Activated CD4-positive, alpha-beta T cell treated with anti-CD3 and anti-CD28 coated beads, Interleukin-2, amount 50 U/mL, for 1 hour (primary cell): ENCODE measurements around the gene AMBRA1.

Experiments used
- DNase-seq: peaks from one replicate; pipeline ENCODE4 v3.0.0-alpha.2; 2020

Gene AMBRA1

DNA sequence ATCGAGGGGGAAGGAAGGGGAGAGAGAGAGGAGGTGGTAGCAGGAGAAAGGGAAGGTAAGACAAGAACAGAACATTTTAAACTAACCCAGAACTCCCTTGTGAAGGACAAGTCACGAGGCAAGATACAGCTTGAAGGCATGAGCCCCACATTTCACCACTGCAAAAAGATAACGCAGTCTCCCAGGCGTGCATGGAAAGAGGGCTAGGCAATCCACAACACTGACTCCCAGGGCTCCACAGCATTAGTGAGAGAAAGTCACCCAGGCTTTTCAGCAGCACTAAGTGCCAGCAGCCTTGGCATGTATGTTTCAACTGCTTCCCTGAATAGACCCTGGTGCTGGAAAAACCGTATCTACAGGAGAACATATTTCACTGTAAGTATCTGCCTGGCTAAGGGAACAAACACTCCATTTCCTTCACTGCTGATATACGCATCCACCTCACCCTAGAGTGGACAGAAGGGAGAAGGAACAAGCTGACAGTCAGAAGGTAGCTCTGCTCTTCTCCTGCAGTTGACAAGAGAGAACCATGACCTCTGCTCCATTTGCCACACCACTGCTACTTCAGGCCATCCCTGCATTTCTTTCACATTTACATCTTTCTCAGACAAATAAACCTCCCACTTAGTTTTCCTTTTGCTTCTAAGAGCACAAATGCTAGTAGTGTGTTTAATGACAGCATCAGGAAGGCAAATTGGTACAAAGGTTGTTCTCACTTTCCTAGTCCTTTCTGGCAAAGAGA lies 87.9 kb downstream of the AMBRA1 start:
- no peak for DNase-seq

DNA sequence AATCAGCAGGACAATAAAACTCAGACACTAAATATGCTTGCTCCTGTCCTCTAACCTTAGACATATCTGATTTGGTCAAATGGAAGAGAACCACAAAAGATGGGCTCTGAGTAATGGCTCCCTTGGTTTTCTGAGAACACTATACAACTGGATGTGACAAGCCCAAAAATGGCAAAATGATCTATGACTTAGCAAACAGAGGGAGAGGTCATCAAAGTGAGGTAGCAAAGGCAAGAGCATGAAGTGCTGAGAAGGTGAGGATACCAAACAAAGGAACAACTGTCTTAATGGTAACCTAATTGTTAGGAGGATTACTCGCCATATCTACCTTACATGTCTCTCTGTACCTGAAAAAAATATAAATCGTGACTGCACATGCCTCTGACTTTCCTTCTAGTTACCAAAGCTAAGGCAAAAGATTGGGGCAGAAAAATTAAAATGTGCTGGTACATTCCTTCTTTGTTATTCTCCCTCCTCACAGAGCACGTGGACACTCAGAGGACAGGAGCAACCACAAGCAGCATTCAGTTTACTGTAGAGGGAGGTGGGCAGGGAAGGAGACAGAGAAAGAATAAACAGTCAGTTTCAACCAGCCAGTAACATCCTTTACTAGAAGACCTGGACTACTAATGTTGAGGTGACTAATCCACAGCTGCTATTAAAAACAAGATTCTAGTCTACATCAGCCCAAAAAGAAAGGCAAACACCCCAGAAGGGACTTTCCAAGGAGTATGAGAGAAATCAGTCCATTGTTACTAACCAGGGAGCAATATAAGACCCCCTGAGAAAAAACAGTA lies 88.8 kb downstream of the AMBRA1 start:
- DNase-seq: no peak

DNA sequence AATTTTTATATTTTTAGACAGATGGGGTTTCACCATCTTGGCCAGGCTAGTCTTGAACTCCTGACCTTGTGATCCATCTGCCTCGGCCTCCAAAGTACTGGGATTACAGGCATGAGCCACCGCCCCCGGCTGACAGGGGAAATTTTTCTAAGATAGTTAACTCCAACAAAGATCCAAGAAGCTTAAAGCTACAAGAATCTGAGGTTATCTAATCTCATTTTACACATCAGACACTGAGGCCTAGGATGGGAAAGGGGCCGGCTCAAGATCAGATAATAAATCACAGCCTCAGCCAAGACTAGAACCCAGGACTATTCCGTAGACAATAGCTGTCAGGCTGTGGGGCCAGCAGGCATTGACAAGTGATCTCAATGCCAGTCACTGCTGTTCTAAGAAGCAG lies 94.0 kb downstream of the AMBRA1 start:
- DNase-seq: no peak

DNA sequence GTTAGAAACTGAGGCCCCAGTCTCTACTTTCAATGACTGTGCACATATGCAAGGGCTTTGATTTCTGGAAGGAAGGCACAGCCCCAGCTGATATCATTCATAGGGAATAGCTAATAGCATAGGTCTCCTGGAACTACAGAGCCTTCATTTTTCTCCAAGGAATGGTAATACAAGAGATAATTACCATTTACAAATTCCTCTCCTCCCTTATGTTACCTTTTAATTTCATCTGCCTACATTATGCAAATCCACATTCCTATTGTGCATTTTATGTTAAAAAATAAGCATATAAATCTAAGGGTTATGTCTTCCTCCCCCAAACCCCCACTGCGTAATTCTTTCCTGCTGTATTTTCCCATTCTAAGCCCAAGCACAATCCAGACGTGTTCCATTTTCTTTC lies 94.9 kb downstream of the AMBRA1 start:
- no peak for DNase-seq

DNA sequence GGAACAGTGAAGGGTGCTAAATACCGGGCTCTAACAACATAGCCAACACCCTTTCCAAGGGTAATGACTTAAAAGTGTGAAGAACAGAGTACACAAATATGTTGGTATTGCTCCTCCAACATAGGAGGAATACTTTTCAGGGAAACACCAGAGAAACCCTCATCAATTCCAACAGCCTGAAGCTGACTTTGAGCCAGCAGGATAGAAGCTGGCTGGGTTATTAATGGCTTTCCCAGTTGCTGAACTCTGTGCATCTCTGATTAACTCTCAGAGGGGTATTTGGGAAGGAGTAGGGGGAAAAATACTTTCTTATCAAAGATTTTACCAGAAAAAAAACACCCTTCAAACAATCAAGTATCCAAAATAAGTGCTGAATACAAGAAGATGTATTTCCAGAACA lies 95.6 kb downstream of the AMBRA1 start:
- DNase-seq: no peak

DNA sequence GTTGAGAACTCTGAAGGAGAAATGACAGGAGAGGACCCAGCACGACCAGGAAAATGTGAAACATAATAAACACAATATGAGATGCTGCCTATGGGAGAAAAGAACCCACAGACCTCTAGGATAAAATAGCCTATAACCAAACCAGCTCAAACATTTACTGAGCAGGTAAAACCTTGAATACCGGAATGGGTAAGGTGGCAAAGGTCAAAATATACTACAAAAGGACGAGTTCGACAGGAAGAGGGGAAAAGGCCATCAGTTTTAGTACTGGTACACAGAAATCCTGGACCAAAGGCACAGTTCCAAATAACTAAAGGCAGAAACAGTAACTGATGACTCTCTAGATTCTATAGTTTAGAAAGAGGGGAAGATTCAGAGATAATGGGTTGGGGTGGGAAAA lies 96.3 kb downstream of the AMBRA1 start:
- DNase-seq: no peak

DNA sequence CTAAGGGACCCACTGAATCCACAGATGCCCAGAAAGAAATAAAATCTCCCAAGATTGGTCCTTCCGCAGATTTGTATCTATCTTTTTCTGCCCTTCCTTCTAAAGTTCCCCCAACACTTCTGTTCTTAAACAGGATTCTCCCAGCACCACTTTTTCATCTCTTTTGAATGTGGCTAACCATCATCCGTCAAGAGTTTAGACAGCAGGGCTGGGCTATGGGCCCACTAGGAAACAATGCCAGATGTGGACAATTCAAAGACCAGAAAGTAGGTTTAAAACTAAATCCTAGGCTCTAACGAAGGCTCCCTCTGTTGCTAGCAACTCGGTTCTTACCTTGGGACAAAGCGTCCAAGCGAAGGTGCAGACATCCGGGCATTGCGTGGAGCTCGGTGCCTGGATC lies 100.0 kb downstream of the AMBRA1 start:
- DNase-seq: no peak

DNA sequence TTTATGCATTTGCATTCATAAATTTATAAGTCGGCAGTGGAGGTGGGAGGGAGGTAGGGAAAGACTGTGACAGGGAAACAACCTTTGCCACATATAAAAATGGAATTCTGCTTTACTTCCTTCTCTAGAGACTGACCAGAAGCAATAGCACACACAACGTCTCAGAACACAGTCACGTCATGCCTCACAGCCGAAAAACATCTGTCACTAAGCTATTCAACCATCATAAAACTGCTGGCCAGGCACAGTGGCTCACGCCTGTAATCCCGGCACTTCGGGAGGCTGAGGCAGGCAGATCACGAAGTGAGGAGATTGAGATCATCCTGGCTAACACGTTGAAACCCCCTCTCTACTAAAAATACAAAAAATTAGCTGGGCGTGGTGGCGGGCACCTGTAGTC lies 101.3 kb downstream of the AMBRA1 start:
- no peak for DNase-seq

DNA sequence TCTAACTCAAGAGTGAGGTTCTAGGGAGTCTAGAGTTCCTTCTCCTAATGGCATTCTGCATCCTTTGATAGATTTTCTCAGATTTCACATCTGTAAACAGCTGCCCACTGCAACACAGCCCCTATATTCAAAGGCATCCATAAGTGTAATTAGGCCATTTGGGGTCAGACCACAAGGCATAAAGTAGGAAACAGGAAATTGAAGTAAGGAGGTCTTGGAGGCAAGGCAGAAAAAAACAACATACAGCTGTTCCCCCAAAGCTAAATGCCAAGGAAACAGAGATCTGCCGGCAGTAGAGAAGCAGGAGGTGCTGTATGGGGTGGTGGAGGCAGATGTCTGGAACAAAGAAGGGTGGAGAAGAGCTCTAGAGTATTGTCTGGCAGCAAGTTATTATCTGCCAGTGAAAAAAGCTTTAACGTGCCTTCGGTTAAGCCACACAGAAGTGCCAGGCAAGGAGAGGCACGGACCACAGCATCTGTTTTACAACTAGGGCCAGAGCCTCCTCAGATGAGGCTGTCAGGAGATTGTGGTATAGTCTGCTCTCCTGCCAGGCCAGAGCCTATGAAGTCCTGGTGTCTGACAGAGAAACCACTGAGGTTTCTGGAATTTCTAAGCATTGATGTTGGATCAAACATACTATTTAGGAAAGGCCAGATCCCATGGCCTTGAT lies 102.0 kb downstream of the AMBRA1 start:
- no peak for DNase-seq

DNA sequence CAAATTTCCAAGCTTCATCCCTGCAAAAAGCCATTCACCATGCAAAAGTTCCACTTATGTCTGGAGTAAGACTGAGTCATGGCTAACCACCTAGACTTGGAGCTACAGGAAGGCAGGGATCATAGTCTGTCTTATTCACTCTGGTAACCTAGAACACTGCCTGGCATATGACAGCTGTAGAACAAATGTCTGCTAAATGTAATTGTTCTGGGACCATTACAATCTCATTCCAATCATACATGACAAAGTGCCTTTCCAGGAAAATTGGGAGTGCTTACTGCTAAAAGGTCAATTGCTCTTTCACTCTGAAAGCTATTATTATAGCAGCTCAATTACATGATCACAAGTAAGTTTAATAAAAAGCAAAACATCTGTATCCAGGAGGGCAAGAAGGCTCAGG lies 103.2 kb downstream of the AMBRA1 start:
- DNase-seq: no peak

DNA sequence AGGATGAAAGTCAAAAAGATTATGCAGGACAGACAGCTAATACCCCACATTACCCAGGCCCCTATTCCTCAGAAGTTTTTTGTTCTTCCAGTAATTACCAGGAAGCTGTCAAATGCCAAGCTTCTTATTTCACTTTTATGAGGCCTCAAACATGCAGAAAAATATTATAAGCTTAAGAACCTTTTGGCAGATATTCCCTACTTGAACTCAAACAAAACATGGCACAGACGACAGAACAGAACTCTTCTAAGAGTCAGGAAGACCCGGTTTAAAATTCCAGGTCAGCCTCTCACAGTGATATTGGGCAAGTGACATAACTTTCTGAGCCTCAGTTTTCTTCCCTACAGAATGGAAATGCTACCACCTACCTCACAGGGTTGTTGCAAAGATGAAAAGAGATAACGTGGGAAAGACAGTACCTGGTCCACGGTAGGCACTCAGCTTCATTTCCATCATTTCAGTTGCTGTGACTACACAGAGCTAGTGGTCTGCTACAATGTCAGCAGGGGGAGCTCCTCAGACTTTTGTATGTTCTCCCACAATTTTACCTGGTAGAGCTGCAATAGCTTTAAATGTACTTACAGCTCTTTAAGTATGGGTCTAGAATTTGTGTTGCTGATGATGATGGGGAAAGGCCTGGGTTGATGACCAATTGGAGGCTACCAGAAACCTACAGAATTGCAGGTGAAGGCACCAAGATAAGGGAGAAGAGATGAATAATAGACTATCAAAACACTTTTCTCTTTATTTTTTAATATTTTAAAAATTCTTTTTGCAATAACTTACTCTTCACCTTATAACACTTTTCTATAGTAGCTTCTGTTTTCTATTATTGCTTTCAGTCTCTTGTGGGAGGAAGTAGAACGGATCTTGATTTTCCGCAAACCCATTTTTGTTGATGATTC lies 103.9 kb downstream of the AMBRA1 start:
- peak; percentile 1 for DNase-seq

DNA sequence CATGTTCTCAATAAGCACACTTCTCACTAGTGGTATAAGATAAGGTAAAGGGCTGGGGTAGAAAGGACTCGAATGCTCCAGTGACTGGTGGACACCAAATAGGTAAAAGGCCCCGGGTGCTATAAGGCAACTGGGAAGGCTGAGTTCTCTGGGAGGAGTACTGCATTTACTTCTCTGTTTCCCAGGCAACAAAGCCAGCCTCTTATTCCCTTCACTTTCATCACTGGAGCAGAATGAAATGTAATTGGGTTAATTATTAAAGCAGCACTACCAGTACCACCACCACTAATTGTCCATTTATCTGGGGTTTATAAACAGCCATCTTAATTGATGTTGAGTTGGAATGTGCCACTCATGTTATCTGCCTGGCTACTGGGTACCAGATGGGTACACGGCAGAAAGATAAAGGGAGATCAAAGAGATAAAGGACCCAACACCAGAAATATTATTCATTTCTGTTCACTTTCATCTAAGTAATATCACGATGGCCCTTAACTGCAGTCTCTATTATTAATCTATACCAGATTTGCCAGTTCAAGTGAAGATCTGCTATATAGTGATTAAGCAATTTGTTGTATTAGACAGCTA lies 107.9 kb downstream of the AMBRA1 start:
- no peak for DNase-seq

DNA sequence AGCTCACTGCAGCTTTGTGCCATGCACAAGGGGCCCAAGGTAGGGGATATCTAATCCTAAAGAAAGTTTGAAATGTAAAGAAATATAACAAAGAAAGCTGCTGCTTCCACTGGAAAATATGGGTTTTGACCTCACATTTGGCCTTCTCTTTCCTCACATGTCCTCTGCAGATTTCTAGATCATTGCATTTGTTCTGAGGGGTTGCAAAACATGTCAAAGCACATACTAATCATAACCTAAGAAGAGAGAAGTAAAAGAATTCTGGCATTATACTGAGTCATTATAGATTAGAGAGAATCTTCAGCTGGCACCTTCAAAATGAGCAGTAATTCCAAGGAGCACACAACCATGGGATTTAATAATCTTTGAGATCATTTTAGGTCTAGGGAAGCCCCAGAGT lies 109.7 kb downstream of the AMBRA1 start:
- no peak for DNase-seq

DNA sequence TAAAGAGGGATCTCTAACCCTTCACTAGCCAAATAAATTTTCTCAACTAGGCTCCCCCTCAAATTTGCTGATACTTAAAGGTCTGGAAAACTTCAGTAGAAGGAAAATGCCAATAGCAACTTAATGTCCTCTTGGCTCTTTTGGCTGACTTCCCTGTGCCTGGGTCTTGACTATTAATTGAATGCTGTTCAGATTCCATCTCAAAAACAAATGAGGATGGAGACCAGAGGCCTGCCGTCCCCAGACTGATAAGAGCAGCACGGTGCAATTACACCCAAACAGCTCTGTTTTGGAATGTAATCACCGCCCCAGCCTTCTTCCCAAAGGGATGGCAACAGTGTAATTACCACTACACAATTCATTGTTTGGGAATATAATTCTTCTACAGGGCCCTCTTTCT lies 112.9 kb downstream of the AMBRA1 start:
- no peak for DNase-seq

DNA sequence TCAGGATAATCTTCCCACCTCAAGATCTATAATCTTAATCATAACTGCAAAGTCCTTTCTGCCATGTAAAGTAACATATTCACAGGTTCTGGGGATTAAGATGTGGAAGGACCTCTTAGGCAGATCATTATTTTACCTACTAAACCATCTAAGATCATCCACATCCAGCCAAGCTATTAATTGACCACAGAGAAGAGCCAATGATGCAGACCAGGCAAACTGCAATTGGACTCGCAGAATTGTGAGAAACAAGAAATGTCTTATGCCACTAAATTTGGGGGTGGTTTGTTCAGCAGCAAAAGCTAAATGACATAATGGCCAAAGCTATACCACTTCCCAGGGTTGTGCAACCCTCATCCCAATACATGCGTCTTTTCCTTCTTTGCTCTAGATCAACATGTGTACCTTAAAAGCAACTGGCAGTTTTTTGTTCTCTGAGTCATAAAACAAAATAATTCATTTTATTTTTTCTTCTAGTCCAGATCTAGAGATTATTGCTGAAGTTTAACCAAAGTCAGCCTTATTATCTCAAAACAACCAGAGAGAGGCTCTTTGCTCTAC lies 113.6 kb downstream of the AMBRA1 start:
- DNase-seq: no peak

DNA sequence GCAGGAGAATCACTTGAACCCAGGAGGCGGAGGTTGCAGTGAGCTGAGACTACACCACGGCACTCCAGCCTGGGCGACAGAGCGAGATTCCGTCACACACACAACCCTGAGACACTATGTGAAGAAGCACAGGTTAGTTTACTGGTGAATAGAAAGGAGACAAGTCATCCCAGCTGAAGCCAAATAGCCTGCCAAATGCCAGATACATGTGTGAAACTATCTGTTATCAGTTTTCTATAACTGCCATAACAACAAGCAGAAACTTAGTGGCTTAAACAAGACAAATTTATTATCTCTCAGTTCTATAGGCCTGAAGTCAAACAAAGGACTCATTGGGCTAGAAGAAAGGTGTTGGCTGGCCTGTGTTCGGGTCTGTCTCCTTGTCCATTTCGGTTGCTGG lies 114.2 kb downstream of the AMBRA1 start:
- DNase-seq: no peak

DNA sequence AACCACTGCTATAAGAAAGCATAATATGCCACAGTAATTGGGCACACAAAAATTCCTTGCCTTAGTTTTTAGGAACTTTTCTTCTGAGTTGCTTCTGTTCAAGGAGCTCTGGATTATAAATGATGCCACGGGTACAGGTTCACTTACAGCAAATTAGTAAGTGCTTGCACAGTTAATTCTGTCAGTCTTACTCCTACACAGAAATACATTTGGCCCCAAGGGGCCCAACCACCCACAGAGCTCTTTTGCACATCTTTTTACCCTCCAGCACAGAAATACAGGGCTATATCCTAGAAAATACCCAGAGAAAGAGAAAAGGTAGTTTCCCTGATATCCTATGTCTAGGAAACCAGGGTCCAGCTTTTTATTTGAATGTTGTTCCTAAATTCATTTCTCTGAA lies 115.6 kb downstream of the AMBRA1 start:
- DNase-seq: no peak

DNA sequence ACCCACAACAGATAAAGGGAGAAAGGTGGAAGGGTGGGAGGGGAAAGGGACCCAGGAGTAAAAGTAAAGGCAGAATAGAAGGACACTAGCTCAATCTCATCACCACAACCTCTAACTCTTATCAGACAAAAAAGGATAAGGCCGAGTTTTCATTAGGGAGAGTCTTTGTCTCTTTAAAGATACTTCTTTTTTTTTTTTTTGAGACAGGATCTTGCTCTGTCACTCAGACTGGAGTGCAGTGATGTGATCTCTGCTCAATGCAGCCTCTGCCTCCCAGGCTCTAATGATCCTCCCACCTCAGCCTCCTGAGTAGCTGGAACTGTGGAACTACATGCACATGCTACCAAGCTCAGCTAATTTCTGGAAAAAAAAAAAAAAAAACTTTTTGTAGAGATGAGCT lies 116.7 kb downstream of the AMBRA1 start:
- no peak for DNase-seq

DNA sequence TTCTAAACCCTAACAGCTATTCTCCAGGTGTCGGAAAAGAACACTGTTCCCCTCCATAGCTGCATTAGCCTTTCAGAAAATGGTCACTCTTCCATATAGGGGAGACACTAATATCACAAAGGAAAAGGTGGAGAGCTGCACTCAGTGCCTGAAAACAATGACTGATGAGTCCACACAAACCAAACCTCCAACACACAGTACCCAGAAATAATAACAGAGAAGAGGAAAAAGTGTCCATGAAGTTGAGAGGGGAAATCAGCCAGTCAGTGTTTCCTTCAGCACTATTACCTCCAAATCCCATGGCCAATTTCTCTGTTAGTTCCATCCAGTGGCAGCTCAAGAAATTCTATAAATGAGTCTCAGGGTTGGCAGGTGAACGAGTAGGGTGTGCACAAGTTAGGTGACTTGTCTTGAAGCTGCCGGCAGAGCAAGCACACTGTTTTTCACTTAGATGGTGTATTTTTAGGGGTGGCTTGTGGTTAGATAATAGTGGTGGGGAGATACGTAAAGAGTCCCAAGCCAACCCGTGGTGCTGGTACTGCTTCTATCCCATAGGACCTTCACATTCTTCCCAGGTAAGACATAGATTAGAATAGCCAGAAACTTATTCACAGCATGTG lies 117.8 kb downstream of the AMBRA1 start:
- DNase-seq: no peak

DNA sequence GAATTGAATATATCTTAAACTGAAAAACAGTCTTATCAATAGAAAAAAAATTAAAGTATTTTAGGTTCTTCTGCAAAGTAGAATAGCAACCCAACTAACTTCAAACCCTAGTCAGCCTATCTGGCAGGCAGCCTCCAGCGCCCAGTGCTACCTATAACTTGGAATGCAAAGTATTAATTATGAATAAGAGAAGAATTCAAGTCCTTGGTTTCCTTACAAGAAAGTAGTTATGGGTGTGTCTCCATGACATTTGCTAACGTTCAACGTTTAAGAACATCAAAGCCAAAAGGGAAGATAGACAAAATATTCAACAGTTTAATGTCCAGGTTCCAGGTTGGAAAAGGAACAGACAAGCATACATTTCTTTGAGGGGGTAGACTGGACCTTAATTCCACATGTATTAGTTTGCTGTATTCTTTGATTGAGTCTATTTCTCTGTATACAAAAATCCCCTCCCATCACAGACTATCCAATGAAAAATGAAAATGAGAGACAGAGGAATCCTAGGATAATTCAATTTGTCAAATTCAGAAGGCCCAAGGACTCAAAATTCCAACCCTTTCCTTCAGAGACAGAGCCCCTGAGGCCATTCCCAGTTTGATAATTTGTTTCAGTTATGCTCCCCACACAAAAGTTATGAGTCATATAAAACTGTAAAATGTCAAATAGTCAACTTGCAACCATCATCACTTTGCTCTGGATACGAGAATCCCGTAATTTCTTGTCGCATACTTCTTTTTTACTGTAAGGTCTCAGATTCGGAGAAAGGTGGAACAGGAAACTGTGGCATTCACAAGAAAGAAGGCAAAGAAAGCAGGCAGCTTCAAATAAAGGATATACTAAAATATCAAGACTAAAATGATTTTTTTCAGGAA lies 118.5 kb downstream of the AMBRA1 start:
- no peak for DNase-seq

DNA sequence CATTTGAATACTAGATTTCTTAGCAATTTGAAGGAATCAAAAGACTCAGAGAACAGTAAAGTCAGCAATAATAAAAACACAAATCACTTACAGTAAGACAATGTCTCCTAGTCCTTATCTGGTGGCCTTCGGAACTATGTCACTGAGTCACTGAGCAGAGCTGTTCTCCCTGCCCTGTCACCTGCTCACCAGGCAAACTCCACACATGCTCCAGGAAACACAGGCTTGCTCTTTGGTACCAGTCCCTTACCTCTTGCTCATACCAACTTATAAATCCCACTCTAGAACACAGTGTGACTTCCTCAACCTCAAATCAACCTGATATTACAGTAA lies 121.2 kb downstream of the AMBRA1 start:
- no peak for DNase-seq
